GM23338 (cell line): ENCODE data around the gene MYO1G.

Experiments
- JUNB ChIP-seq: IDR thresholded peaks from one replicate; pipeline ENCODE4 v1.6.1; 2016; ENCODE audit warnings: antibody characterized with exemption; ENCODE audit not compliant: unreplicated experiment
- TF ChIP-seq, protein P1 (sequence below), 2 experiments: fragments of 200-600 bp in 1 of 2; sonication (generic) in 1 of 2; conservative IDR thresholded peaks; 2 replicates each; pipeline versions ENCODE4 v1.5.1 to v1.6.1; 2016 to 2017; ENCODE audit warnings: antibody characterized with exemption in 2 of 2, low read depth in 2 of 2, mild to moderate bottlenecking in 2 of 2, moderate library complexity in 1 of 2

DNA sequence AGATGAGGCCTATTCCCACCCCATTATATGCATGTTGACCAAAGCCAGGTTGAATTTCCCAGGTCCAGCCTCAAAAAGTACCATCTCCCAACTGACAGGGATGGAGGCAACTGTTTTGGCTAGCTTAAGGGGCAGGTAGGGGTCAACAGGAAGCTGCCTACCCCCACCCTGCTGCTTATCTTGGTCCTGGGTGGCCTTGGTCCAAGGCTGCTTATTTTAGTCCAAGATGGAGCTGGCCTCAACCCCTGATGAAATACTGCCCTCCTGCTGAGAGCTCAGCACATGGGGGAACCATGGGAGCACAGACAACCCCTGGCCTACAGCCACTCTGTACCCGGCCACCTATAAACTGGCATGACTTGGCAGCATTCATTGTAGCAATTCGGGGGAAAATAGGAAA lies 23.1 kb downstream of the MYO1G start:
- TF ChIP-seq, protein P1, sequence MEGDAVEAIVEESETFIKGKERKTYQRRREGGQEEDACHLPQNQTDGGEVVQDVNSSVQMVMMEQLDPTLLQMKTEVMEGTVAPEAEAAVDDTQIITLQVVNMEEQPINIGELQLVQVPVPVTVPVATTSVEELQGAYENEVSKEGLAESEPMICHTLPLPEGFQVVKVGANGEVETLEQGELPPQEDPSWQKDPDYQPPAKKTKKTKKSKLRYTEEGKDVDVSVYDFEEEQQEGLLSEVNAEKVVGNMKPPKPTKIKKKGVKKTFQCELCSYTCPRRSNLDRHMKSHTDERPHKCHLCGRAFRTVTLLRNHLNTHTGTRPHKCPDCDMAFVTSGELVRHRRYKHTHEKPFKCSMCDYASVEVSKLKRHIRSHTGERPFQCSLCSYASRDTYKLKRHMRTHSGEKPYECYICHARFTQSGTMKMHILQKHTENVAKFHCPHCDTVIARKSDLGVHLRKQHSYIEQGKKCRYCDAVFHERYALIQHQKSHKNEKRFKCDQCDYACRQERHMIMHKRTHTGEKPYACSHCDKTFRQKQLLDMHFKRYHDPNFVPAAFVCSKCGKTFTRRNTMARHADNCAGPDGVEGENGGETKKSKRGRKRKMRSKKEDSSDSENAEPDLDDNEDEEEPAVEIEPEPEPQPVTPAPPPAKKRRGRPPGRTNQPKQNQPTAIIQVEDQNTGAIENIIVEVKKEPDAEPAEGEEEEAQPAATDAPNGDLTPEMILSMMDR (conservative IDR thresholded peaks at IDR 0.05; ENCODE audit: low read depth in 2 of 2): no peak
- no peak for TF ChIP-seq JUNB
